ENCODE measurements around the gene TXNDC9. TPM values are rescaled to one million over a fixed set of nuclear protein-coding genes. Genes with fewer than 3 reads are reported as not detected.
"Not testable (repeated sequence)": the region's sequence is repeated elsewhere in the genome, so short reads cannot be mapped to it uniquely, and the experiment has no call there.

The TXNDC9 gene
- total and polyA plus RNA-seq, 4 donors: 12.5 to 27.5 (median 20.9) TPM

DNA sequence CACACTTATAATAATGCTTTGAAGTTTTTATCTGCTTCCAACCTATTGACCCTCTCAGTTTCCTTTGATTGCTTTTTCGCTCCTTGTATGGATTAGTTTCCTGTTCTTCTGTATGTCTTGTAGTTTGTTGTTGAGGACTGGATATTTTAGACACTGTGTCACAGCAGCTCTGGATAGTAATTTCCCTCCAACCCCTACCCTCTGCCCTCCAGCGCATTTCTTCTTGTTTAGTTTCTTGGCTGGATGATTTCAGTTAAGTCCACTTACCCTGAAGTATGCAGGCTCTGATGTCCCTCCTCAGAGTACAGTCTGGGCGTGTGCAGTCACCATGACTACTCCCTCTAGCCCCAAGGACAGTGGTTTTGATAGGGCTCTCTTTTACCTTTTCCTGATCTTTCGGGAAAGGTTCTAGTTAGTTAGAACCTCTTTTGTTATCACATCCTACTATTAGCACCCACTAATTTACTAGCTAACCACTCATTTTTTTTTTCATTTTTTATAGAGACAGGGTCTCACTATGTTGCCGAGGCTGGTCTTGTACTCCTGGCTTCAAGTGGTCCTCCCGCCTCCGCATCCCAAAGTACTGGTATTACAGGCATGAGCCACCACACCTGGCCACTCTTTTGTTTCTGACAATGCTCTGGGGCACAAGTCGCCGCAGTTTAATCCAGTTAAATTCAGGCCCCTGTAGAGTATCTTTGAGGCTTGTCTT is 18.8 kb downstream of the TXNDC9 start:
- TF ChIP-seq HNF4A (conservative IDR thresholded peaks at IDR 0.05) (no peak), NR2F2 (IDR thresholded peaks at IDR 0.05) (no peak), FOXA1 (IDR thresholded peaks at IDR 0.05) (no peak), SP1 (IDR thresholded peaks at IDR 0.05) (no peak)
- no peaks in the 10 kb centered on the region for H3K27me3 ChIP-seq (ENCODE audit: control insufficient read depth in 4 of 4, insufficient read depth in 4 of 4, low read length in 3 of 4)
- 97% methylated on average over 9 of the region's 9 CpGs for WGBS
- H3K36me3 ChIP-seq (ENCODE audit: control insufficient read depth in 4 of 4, insufficient read depth in 3 of 4, low read depth in 1 of 4, low read length in 3 of 4): peaks cover 0 to 35% (median 31%) of the 10 kb centered on the region in 4 donors
- no peak overlapping the region for H3K4me3 ChIP-seq (ENCODE audit: low read depth in 1 of 3, low read length in 3 of 3)
- no peak overlapping the region for H3K9ac ChIP-seq (ENCODE audit: low read depth in 1 of 2, low read length in 2 of 2)
- H3K27ac ChIP-seq (ENCODE audit: low read depth in 1 of 2, low read length in 2 of 2): no peak overlapping the region
- DNase-seq (ENCODE audit: low spot score): no peak
- no peaks in the 10 kb centered on the region for H3K9me3 ChIP-seq (ENCODE audit: control insufficient read depth in 4 of 4, low read length in 3 of 4)
- H3K4me1 ChIP-seq (ENCODE audit: control insufficient read depth in 4 of 4, insufficient read depth in 4 of 4, low read length in 3 of 4): no peaks in the 10 kb centered on the region

DNA sequence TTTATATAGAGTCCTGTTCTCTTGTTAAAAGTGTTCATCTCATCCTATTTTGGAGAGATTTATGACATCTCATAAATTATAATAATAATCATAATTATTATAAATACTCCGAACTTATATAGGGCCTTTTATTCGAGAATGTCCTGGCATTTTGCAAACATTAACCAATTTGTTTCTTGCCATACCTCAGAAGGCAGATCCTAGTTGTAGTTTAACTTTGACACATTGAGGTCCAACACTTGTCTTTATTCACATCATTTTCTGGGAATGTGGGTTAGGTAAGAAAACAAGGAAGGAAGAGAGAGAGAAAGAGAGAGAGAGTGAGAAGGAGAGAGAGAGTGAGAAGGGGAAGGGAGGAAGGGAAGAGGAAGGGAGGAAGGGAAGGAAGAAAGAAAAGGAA is 35.0 kb downstream of the TXNDC9 start, which contains the start of gene LYG1:
Gene LYG1, minus strand, starts transcription at position 101 of the 400 bp plus-strand sequence. CDS start 5,527 bp downstream, outside the sequence.
- H3K9me3 ChIP-seq (ENCODE audit: control insufficient read depth in 4 of 4, low read length in 3 of 4); H3K9ac ChIP-seq (ENCODE audit: low read depth in 1 of 2, low read length in 2 of 2); H3K4me1 ChIP-seq (ENCODE audit: control insufficient read depth in 4 of 4, insufficient read depth in 4 of 4, low read length in 3 of 4); H3K4me3 ChIP-seq (ENCODE audit: low read depth in 1 of 3, low read length in 3 of 3); H3K27ac ChIP-seq (ENCODE audit: low read depth in 1 of 2, low read length in 2 of 2); H3K27me3 ChIP-seq (ENCODE audit: control insufficient read depth in 4 of 4, insufficient read depth in 4 of 4, low read length in 3 of 4); H3K36me3 ChIP-seq (ENCODE audit: control insufficient read depth in 4 of 4, insufficient read depth in 3 of 4, low read depth in 1 of 4, low read length in 3 of 4); DNase-seq (ENCODE audit: low spot score): not testable (repeated sequence)
- WGBS: 88% methylated on average over 2 of the region's 2 CpGs

DNA sequence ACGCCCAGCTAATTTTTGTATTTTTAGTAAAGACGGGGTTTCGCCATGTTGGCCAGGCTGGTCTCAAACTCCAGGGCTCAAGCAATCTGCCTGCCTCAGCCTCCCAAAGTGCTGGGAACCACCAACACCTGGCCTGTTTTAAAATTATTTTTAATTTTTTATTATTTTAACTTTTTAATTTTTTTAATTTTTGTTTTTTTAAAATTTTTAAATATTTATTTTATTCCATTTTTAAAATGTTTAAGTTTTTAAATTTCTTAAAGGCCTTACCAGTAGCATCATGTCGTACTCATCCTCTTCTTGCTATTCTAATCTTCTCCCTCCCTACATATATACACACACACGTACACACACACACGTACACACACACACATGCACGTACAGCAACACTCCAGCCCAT is 36.6 kb downstream of the TXNDC9 start:
- H3K9ac ChIP-seq (ENCODE audit: low read depth in 1 of 2, low read length in 2 of 2): no peak overlapping the region
- H3K9me3 ChIP-seq (ENCODE audit: control insufficient read depth in 4 of 4, low read length in 3 of 4): no peaks in the 10 kb centered on the region
- 97% methylated on average over 7 of the region's 7 CpGs for WGBS
- H3K4me1 ChIP-seq (ENCODE audit: control insufficient read depth in 4 of 4, insufficient read depth in 4 of 4, low read length in 3 of 4): no peaks in the 10 kb centered on the region
- DNase-seq (ENCODE audit: low spot score): no peak
- H3K4me3 ChIP-seq (ENCODE audit: low read depth in 1 of 3, low read length in 3 of 3): no peak overlapping the region
- no peaks in the 10 kb centered on the region for H3K27me3 ChIP-seq (ENCODE audit: control insufficient read depth in 4 of 4, insufficient read depth in 4 of 4, low read length in 3 of 4)
- no peak overlapping the region for H3K27ac ChIP-seq (ENCODE audit: low read depth in 1 of 2, low read length in 2 of 2)
- no peak for TF ChIP-seq EGR1 (IDR thresholded peaks at IDR 0.05; ENCODE audit: low read depth in 2 of 2)
- TF ChIP-seq, protein P1, sequence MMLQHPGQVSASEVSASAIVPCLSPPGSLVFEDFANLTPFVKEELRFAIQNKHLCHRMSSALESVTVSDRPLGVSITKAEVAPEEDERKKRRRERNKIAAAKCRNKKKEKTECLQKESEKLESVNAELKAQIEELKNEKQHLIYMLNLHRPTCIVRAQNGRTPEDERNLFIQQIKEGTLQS (IDR thresholded peaks at IDR 0.05): no peak
- no peak for TF ChIP-seq FOXA2 (IDR thresholded peaks at IDR 0.05)
- no peak for TF ChIP-seq SP1 (IDR thresholded peaks at IDR 0.05)
- no peak for TF ChIP-seq RAD21 (IDR thresholded peaks at IDR 0.05)
- TF ChIP-seq RXRA (IDR thresholded peaks at IDR 0.05): no peak
- TF ChIP-seq, protein P2, sequence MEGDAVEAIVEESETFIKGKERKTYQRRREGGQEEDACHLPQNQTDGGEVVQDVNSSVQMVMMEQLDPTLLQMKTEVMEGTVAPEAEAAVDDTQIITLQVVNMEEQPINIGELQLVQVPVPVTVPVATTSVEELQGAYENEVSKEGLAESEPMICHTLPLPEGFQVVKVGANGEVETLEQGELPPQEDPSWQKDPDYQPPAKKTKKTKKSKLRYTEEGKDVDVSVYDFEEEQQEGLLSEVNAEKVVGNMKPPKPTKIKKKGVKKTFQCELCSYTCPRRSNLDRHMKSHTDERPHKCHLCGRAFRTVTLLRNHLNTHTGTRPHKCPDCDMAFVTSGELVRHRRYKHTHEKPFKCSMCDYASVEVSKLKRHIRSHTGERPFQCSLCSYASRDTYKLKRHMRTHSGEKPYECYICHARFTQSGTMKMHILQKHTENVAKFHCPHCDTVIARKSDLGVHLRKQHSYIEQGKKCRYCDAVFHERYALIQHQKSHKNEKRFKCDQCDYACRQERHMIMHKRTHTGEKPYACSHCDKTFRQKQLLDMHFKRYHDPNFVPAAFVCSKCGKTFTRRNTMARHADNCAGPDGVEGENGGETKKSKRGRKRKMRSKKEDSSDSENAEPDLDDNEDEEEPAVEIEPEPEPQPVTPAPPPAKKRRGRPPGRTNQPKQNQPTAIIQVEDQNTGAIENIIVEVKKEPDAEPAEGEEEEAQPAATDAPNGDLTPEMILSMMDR (IDR thresholded peaks at IDR 0.05; ENCODE audit: low read depth, low read length, missing input control): no peak
- TF ChIP-seq HNF4G (IDR thresholded peaks at IDR 0.05): no peak
- no peak for TF ChIP-seq YY1 (IDR thresholded peaks at IDR 0.05)
- TF ChIP-seq, protein P3, sequence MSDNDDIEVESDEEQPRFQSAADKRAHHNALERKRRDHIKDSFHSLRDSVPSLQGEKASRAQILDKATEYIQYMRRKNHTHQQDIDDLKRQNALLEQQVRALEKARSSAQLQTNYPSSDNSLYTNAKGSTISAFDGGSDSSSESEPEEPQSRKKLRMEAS (IDR thresholded peaks at IDR 0.05): no peak
- no peak for TF ChIP-seq GABPA (IDR thresholded peaks at IDR 0.05 in 1 of 2, conservative IDR thresholded peaks at IDR 0.05 in 1 of 2)
- no peak for TF ChIP-seq HNF4A (conservative IDR thresholded peaks at IDR 0.05)
- H3K36me3 ChIP-seq (ENCODE audit: control insufficient read depth in 4 of 4, insufficient read depth in 3 of 4, low read depth in 1 of 4, low read length in 3 of 4): peaks cover 0 to 9% (median 3%) of the 10 kb centered on the region in 4 donors

Measured in liver (tissue), 9 donors.